Fibroblast of lung (primary cell): ENCODE results near the gene PLN. TPM values are rescaled to one million over a fixed set of nuclear protein-coding genes. Genes with fewer than 3 reads are reported as not detected.

Source experiments
- DNase-seq, 2 donors: peaks; one replicate each; pipeline versions ENCODE4 v3.0.0 to v3.0.0-alpha.2; 2010; ENCODE audit warnings: low read depth in 2 of 2
- H2AFZ ChIP-seq: 2 replicates; pipeline ENCODE4 v1.5.1; 2012; ENCODE audit warnings: low read length, control low read depth, inconsistent platforms
- H3K27ac ChIP-seq: 2 replicates; pipeline ENCODE4 v1.5.1; 2011; ENCODE audit warnings: low read length, control low read depth; ENCODE audit not compliant: insufficient read depth
- H3K27me3 ChIP-seq: 2 replicates; pipeline ENCODE4 v1.5.1; 2011; ENCODE audit warnings: mild to moderate bottlenecking, low read length; ENCODE audit not compliant: control insufficient read depth, insufficient read depth
- H3K36me3 ChIP-seq: 2 replicates; pipeline ENCODE4 v1.5.1; 2011; ENCODE audit warnings: low read length; ENCODE audit not compliant: control insufficient read depth, insufficient read depth
- H3K4me1 ChIP-seq: 2 replicates; pipeline ENCODE4 v1.5.1; 2011; ENCODE audit warnings: low read length; ENCODE audit not compliant: control insufficient read depth, insufficient read depth; ENCODE audit errors: extremely low read depth
- H3K4me2 ChIP-seq: 2 replicates; pipeline ENCODE4 v1.5.1; 2011; ENCODE audit warnings: low read length, control low read depth; ENCODE audit not compliant: insufficient read depth; ENCODE audit errors: extremely low read depth
- H3K4me3 ChIP-seq, 4 experiments: fragments of 200-600 bp in 1 of 4; sonication (generic) in 1 of 4; replicated peaks in 1 of 4; 2 replicates each; pipeline ENCODE4 v1.5.1; 2011 to 2016; ENCODE audit warnings: low read length in 4 of 4, low read depth in 3 of 4, mild to moderate bottlenecking in 3 of 4, control low read depth in 2 of 4, inconsistent platforms in 1 of 4, mixed read lengths in 1 of 4; ENCODE audit not compliant: insufficient read depth in 1 of 4; ENCODE audit errors: control extremely low read depth in 1 of 4
- H3K79me2 ChIP-seq: 2 replicates; pipeline ENCODE4 v1.5.1; 2012; ENCODE audit warnings: mild to moderate bottlenecking, low read length, inconsistent platforms; ENCODE audit not compliant: control insufficient read depth, insufficient read depth
- H3K9ac ChIP-seq: 2 replicates; pipeline ENCODE4 v1.5.1; 2011; ENCODE audit warnings: mild to moderate bottlenecking, low read length, control low read depth; ENCODE audit not compliant: insufficient read depth
- H3K9me3 ChIP-seq: 2 replicates; pipeline ENCODE4 v1.5.1; 2012; ENCODE audit warnings: low read depth, low read length; ENCODE audit not compliant: control insufficient read depth, insufficient read depth
- H4K20me1 ChIP-seq: 2 replicates; pipeline ENCODE4 v1.5.1; 2011; ENCODE audit warnings: low read length; ENCODE audit not compliant: control insufficient read depth, insufficient read depth; ENCODE audit errors: extremely low read depth
- EZH2 ChIP-seq: IDR thresholded peaks from 2 replicates; pipeline ENCODE4 v1.5.1; 2012; ENCODE audit warnings: low read length, control low read depth, mild to moderate bottlenecking; ENCODE audit errors: missing control alignments
- polyA plus RNA-seq, 2 donors: library from polyadenylated mRNA; depleted of rRNA in 1 of 2; stranded (reverse) in 1 of 2; unstranded in 1 of 2; fragments of >200 nt; gene quantifications; 2 replicates each; pipeline ENCODE4 v1.2.1, GENCODE V29; 2011 to 2012; ENCODE audit warnings: missing spikeins in 1 of 2
- total RNA-seq: library from RNA; depleted of rRNA; stranded (reverse); fragments of >200 nt; gene quantifications from 2 replicates; pipeline ENCODE4 v1.2.1, GENCODE V29; 2014
- TF ChIP-seq, protein P1 (sequence below), 2 donors: IDR thresholded peaks in 1 of 2; conservative IDR thresholded peaks in 1 of 2; 1 replicate in 1 of 2; 2 replicates in 1 of 2; pipeline ENCODE4 v1.5.1; 2011 to 2012; ENCODE audit warnings: low read length in 2 of 2, control low read depth in 1 of 2, inconsistent platforms in 1 of 2, low read depth in 1 of 2, mild to moderate bottlenecking in 1 of 2

Gene PLN
- total and polyA plus RNA-seq, 2 donors (not counting 1 experiment from before 2014, with no cell fraction given), result 1.3 to 2.0 TPM

DNA sequence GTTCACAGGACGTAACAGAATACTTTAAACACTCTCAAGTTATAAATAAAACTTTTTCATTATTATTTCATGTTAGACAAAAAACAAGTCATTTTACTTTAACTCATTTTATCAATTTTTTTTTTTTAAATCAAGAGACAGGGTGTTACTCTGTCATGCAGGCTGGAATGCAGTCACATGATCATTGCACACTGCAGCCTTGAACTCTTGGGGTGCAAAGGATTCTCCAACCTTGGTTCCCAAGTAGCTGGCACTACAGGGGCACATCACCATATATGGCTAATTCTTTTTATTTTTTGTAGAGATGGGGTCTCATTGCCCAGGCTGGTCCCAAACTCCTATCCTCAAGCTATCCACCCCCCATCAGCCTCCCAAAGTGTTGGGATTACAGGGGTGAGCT, 14.2 kb downstream of the PLN start:
- no peak for DNase-seq
- Histone ChIP-seq H3K4me3 (no peak overlapping the region), H3K27me3 (no peaks in the 10 kb centered on the region), H3K4me2 (no peak overlapping the region), H3K36me3 (no peaks in the 10 kb centered on the region), H3K9ac (no peak overlapping the region), H3K4me1 (peaks cover 4% of the 10 kb centered on the region), H3K79me2 (no peaks in the 10 kb centered on the region), H2AFZ (no peak overlapping the region), H3K9me3 (no peaks in the 10 kb centered on the region), H4K20me1 (no peaks in the 10 kb centered on the region), H3K27ac (no peak overlapping the region)
- TF ChIP-seq EZH2, result no peak
- TF ChIP-seq, protein P1, sequence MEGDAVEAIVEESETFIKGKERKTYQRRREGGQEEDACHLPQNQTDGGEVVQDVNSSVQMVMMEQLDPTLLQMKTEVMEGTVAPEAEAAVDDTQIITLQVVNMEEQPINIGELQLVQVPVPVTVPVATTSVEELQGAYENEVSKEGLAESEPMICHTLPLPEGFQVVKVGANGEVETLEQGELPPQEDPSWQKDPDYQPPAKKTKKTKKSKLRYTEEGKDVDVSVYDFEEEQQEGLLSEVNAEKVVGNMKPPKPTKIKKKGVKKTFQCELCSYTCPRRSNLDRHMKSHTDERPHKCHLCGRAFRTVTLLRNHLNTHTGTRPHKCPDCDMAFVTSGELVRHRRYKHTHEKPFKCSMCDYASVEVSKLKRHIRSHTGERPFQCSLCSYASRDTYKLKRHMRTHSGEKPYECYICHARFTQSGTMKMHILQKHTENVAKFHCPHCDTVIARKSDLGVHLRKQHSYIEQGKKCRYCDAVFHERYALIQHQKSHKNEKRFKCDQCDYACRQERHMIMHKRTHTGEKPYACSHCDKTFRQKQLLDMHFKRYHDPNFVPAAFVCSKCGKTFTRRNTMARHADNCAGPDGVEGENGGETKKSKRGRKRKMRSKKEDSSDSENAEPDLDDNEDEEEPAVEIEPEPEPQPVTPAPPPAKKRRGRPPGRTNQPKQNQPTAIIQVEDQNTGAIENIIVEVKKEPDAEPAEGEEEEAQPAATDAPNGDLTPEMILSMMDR (conservative IDR thresholded peaks at IDR 0.05 in 1 of 2, IDR thresholded peaks at IDR 0.05 in 1 of 2; ENCODE audit: low read depth in 1 of 2, low read length in 2 of 2), result no peak

DNA sequence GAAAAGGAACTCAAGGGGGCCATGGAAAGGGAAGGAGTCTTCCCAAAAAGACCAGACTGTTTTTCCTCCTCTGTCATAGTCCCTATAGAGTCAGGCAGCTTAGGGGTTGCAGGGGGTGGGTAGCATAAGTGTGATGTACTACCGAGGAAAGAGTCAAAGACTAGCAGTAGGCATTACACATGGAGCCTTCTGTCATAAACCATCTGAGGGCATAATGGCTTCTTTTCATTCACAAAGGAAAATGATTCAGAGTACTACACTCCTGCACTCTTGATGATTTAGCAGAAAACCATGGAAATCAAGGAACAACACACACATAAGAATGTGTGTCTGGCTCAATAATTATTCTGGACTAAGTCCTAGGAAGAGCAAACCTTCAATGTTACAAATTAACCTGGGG, 14.9 kb downstream of the PLN start:
- no peaks in the 10 kb centered on the region for H4K20me1 ChIP-seq
- no peak overlapping the region for H2AFZ ChIP-seq
- TF ChIP-seq, protein P1 (conservative IDR thresholded peaks at IDR 0.05 in 1 of 2, IDR thresholded peaks at IDR 0.05 in 1 of 2; ENCODE audit: low read depth in 1 of 2, low read length in 2 of 2), result no peak
- TF ChIP-seq EZH2, result no peak
- no peak overlapping the region for H3K4me3 ChIP-seq
- H3K36me3 ChIP-seq, result no peaks in the 10 kb centered on the region
- DNase-seq, result peak in 1 of 2 donors; percentile 83
- H3K9ac ChIP-seq, result no peak overlapping the region
- peaks cover 2% of the 10 kb centered on the region for H3K79me2 ChIP-seq
- H3K4me1 ChIP-seq, result peaks cover 4% of the 10 kb centered on the region
- H3K27ac ChIP-seq, result no peak overlapping the region
- no peak overlapping the region for H3K4me2 ChIP-seq
- no peaks in the 10 kb centered on the region for H3K27me3 ChIP-seq
- no peaks in the 10 kb centered on the region for H3K9me3 ChIP-seq

DNA sequence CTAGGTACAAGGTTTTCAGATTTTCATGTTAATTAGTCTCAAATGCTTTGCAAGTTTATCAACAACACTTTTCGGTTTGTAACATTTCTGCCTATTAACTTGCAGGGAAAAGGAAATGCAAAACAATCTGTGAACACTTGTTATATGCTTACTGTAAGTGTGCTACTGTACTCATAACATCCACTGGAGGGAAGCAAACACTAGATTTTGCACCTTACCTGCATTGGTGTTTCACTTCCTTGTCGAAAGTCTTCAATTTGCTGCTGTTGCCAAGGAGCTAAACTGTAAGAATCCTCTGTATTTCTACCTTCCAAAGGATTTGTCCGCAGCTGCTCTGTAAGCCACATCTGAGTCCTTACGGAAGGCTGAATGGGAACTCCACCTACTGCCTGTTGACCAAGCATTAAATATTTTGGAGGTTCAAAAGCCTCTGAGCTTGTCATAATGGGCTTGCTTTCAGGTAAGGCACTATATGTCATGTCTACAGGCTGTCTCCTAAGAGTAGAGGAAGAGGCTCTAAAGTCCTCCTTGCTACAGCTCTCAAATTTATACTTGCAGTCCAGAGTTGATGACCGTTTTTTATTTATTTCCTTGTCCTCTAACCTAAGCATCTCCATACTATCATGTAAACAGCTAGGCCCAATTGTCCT, 17.3 kb downstream of the PLN start:
- Histone ChIP-seq H3K4me2 (no peak overlapping the region), H3K79me2 (peaks cover 5% of the 10 kb centered on the region), H4K20me1 (no peaks in the 10 kb centered on the region), H3K4me1 (no peaks in the 10 kb centered on the region), H3K9me3 (no peaks in the 10 kb centered on the region), H2AFZ (no peak overlapping the region), H3K4me3 (no peak overlapping the region), H3K36me3 (no peaks in the 10 kb centered on the region), H3K9ac (no peak overlapping the region), H3K27me3 (no peaks in the 10 kb centered on the region), H3K27ac (no peak overlapping the region)
- TF ChIP-seq EZH2, result no peak
- TF ChIP-seq, protein P1 (conservative IDR thresholded peaks at IDR 0.05 in 1 of 2, IDR thresholded peaks at IDR 0.05 in 1 of 2; ENCODE audit: low read depth in 1 of 2, low read length in 2 of 2), result peak; percentile 5 to 27
- DNase-seq, result peak in 1 of 2 donors; percentile 21
